ENCODE results near the gene CXXC1.
"Not testable (repeated sequence)": the region's sequence is repeated elsewhere in the genome, so short reads cannot be mapped to it uniquely, and the experiment has no call there.

CXXC1 gene

DNA sequence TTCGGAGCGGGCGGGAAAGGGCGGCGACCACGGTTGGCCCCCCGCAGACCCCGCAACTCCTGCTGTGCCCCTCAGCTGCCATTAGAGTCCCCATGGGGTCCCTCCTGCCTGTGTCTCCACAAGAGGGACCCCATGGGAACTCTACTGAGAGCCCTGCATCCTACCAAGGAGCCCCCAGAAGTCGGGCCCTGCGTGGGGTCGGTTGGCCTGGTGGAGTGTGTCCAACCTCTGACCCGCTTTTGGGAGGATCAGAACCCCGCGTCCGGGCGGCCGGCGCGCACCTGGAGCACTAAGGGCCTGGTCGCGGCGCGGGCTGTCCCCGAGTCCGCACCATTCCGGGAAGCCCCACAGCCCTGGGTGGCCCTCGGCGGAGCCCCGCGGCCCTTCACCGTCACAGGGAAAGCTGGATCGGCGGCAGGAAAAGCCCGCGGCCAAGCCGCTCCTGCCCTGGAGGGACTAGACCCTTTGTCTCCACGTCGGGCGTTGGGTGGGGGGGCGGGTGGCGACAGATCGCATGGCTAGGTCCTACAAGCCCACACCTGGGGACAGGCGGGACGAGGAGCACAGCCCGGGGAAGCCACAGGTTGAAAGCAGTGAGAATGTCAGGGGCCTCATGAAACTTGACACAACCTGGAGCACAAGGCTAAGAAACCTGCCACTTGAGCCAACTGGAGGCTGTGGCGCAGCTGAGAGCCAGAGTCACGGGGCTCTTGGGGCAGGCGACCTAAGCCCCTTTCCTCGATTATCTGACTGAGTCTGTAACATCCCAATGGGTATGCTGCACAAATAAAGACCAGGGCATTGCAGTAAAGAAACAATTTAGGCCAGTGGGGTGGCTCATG lies 11.2 kb upstream of the CXXC1 start:
- no peak for DNase-seq (ENCODE audit: low read depth in 2 of 2, low spot score in 1 of 2)

DNA sequence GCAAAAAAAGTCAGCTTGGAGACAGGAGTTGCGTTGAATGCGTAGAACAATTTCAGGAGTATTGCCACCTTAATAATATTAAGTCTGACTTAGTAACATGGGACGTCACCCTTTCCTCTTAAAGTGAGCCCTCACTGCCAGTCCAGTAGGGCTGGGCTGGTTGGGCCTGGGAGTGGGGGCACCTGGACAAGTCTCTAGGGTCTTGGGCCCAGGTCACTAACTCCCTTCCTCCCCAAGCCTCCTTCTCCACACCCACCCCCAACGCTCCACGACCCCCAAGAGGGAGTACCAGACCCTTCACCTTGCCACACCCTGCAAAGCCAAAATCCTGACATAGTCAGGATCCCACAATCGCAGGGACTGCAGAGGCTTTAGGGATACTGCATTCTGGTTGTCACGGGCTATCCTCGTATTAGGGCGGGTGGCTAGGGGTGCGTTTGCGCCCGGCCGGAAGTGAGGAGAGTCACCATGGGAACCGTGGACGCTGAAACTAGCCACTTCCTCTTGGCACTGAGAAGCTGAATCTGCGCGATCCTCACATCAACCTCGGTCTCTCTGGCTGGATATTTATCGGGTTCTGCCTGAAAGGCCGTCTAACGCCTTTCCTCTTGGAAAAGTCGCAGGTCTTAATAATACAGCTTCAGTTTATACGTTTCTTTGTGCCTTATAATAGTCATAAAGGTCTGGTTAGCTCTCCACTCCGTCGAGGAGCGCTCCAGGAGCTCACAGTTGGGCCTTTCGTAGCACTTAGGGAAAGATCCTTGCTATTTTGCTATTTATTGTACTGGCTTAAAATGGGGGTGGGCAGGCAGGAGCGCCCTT lies 10.3 kb upstream of the CXXC1 start:
- no peak for DNase-seq (ENCODE audit: low read depth in 2 of 2, low spot score in 1 of 2)

DNA sequence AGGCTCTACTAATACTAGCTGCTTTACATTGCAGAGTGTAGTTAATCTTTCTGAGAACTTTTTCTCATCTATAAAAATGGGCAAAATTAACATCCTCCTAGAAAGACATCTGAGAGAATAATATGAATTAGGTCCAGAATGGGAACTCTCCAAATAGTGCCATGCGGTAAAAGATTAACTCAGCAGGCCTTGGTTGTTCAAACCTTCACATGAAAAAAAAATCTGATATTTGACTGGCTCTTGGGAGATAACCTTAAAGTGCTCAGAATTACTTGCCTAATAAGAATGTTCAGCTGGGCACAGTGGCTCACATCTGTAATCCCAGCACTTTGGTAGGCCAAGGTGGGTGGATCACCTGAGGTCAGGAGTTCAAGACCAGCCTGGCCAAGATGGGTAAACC lies 5.5 kb upstream of the CXXC1 start:
- no peak for DNase-seq (ENCODE audit: low read depth in 2 of 2, low spot score in 1 of 2)

DNA sequence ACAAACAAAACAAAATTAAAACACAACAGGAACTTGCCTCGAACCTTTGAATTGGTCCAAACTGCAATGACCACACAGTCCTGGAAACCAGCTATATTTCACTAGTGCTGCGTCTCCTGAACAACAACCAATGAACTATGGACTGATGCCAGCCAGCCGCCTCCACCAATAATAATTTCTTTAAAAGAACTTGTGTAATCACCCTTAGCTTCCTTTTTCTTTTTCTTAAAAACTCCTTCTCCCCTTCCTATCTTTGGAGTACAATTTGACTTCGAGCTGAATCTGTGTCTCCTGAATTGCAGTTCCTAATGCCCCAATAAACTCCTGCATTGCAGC lies 1.6 kb upstream of the CXXC1 start:
- DNase-seq (ENCODE audit: low read depth in 2 of 2, low spot score in 1 of 2), result no peak

DNA sequence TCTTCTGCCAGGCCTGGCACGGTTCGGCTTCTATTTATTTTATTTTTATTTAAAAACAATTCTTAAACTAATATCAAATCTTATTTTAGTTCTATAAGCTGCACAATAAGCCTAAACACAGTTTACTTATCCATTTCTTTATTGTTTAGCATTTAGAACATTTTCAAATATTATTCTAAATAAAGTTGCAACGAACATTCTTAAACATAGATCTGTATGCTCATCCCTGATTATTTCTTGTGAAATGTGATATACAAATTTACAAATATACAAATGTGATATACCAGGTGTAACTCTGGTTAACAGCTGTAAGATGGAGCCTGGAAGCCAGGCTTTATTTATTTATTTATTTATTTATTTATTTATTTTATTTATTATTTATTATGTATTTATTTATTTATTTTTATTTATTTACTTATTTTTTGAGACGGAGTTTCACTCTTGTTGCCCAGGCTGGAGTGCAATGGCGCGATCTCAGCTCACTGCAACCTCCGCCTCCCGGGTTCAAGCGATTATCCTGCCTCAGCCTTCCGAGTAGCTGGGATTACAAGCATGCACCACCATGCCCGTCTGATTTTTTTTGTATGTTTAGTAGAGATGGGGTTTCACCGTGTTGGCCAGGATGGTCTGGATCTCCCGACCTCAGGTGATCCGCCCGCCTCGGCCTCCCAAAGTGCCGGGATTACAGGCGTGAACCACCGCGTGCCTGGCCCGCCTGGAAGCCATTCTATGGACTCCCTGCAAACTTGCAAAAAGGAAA lies 1.0 kb upstream of the CXXC1 start:
- DNase-seq (ENCODE audit: low read depth in 2 of 2, low spot score in 1 of 2), result not testable (repeated sequence)

DNA sequence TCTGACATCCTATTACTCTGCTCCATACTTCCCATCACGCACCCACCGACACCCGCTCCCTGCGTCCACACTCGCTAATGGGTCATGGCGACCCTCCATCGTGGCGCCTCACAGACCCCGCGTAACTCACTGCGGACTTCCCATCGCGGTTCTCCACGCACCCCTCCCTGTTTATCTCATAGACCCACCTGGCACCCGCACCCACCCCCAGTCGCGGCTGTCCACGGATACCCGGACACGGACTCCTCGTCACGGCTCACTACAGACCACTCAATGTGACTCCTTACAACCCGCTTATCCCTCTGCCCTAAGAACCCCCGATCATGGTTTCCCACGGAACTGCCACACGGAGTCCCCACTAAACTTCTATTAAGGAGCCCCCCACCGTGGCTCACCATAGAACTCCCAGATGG lies 458 bp downstream of the CXXC1 start:
- DNase-seq (ENCODE audit: low read depth in 2 of 2, low spot score in 1 of 2), result no peak

DNA sequence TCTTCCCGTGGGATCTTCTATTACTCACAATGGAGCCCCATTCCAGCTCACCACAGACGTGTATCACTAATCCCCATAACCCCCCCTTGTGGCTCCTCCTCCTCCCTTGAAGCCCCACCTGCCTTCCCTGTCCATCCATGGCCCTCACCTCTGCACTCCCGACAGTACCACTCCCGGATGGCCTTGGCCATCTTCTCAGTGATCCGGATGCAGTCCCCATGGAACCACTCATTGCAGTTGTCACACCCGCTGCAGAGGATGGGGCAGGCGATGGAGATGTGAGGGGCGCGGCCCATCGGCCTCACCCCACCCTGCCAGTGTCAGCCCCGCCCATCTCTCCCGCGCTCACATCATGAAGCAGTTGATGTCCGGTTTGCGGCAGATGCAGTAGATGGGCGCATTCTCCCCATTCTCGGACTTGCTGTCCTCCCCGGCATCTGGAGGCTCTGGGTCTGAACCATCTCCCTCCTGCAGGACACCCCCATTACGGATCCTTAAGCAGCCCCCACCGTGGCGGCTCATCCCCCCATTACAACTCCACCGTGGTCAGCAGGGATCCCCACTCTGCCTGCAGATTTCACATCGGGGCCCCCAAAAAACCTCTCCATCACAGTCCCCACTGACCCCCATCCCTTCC lies 983 bp downstream of the CXXC1 start:
- no peak for DNase-seq (ENCODE audit: low read depth in 2 of 2, low spot score in 1 of 2)

DNA sequence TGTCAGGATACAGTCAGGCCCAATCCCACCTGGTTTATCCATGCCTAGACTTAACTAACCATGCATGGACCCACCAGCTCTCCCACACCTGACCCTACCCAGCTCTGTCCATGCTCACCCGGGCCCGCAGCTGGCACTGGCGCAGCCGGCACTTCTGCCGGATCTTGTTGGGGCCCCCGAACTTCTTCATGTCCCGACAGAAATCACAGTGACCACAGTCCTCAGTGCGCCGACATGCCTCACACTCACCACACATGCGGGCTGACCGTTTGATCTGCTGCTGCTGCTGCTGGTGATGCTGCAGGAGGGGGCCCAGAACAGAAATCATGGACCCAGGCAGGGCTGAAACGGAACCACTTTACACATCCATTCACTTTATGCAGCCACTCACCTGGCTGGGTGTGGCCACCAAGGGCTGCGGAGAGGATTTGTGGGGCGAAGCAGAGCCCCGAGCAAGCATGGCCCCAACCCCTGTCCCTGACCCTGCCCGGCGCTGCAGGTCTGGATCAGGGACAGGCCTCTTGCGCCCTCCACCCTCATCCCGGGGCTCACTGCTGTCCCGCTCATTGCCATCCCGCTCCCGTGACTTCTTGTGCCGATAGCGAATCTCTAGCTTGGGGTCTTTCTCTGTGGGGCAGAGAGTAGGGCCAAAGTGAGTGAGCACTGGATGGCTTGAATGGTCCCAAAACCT lies 1.7 kb downstream of the CXXC1 start:
- DNase-seq (ENCODE audit: low read depth in 2 of 2, low spot score in 1 of 2), result no peak

DNA sequence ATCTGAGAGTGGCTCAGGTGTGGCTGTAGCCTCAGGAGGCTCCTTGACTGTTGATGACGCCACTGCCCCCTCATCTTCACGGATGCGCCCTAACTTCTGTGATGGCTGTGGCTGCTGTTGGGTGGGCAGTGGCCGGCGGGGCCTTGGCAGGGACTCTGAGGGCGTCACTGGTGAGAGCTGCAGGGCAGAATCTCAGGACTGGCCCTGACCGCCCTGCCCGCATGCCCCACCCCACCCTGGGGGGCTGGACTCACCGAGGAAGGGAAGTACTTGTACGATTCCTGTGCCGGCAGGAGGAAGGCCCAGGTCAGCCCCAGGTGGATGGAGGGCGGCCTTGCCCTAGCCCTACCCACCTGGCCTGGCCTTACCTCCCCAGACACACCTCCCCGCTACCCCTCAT lies 2.4 kb downstream of the CXXC1 start:
- no peak for DNase-seq (ENCODE audit: low read depth in 2 of 2, low spot score in 1 of 2)

DNA sequence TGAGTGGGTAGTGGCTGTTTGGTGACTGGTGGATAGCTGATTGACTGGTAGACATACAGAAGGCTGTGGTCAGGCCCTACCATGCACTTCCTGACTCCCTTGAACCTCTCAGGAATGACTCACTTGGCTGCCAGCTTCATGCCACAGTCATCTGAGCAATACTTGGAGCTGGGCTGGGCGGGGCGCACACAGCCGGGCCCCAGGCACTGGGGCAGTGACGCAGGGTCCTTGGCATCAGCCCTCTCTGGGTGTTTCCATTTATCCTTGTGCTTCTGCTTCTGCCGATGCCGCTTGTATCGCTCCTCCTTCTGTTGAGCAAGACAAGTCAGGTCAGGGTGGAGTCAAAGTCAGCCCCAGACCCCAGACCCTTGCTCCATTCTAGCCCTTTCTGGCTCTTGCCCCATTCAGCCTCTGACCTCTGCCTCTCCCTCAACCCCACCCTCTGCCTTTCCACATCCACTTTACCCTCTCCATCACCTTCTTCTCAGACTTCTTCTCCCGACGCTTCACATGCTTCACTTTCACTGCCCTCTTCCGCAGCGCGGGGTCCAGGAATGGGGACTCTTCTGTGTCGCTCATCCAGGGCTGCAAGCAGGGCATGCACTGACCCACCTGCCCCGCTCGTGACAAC lies 3.1 kb downstream of the CXXC1 start:
- DNase-seq (ENCODE audit: low read depth in 2 of 2, low spot score in 1 of 2), result no peak

DNA sequence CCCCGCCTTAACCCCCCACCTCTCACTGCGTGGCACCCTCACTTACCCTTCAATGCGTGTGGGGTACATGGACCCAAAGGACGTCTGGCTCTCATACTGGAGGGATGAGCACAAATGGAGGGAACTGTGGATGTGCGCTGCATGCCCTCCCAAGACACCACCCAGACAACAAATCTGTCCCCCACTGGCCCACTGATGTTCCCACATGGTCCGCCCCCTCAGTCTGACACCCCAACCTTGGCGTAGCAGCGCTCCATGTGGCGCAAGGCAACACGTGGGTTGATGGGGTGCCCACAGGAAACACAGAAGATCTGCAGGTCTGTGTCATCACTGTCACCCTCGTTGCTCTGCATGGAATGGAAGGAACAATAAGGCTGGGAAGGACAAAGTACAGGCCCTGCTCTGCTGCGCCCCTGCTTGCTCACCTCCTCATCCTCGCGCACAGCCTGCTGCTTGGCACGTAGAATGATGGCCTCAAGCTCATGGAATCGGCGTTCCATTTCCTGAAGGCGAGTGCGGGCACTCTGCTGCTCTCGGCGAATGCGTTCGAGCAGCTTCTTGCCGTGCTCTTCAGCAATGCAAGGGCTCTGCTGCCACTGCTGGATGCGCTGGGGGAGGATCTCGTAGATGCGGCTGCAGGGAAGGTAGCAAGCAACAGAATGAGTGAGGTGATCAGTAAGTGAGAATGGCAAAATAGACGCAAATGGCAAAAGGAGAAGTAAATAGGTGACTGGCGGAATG lies 3.9 kb downstream of the CXXC1 start:
- no peak for DNase-seq (ENCODE audit: low read depth in 2 of 2, low spot score in 1 of 2)

DNA sequence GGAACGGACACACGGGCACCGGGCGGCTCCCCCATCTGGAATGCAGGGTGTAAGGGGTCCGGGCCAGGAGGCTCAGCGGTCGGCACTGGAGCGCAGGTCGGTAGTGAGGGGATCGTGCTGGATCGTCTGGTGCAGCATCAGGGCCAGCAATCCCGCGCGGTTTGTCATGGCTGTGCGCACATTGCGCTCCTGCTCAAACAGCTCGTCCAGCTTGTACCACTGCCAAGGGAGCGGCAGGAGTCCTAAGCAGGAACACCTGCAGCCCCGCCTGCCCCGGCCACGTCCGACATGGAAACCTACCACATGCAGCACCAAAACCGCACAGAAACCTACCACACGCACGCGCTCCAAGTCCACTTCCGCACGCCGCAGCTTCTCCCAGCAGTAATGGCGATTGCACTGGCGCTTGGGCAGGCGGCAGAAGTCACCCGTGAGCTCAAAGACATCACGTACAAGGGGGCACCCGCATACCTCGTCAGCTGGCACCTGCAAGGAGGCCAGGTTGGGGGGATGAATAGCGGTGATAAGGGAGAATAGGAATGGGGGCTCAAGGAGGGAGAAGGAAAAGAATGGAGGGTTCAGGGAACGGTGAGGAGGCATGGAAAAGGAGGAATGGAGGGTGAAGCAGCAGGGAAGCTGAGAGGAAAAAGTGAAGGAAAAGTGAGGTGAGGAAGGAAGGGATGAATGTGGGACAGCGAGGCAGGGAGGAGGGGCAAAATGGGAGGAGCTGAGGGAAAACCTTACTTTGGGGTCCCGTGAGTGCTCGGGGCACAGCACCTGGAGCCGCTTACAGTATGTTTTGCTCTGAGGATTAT lies 4.8 kb downstream of the CXXC1 start:
- DNase-seq (ENCODE audit: low read depth in 2 of 2, low spot score in 1 of 2), result no peak

DNA sequence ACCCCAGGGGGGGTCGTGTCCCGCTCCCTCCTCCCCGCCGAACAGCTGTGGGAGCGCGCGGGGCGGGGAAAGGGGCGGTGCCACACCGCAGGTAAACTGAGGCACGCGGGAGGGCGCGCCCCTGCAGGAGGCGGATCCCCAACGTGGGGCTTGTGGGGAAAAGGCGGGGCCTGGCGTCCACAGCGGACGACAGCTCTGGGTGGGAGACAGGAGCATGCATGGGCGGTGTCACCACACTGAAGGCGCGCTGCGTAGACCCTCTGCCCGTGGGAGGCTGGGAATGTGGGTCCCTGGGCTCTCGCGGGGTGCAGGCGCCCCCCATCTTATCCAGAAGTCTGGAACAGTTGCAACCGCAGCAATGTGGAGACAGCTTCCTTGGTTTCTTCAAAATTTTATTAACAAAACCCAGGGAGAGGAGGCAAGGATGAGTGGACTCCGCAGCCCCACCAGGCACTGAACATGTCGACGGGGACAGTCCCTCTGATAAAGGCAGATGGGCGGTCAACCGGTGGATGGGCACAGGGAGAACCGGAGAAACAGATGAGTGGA lies 5.4 kb downstream of the CXXC1 start:
- no peak for DNase-seq (ENCODE audit: low read depth in 2 of 2, low spot score in 1 of 2)

DNA sequence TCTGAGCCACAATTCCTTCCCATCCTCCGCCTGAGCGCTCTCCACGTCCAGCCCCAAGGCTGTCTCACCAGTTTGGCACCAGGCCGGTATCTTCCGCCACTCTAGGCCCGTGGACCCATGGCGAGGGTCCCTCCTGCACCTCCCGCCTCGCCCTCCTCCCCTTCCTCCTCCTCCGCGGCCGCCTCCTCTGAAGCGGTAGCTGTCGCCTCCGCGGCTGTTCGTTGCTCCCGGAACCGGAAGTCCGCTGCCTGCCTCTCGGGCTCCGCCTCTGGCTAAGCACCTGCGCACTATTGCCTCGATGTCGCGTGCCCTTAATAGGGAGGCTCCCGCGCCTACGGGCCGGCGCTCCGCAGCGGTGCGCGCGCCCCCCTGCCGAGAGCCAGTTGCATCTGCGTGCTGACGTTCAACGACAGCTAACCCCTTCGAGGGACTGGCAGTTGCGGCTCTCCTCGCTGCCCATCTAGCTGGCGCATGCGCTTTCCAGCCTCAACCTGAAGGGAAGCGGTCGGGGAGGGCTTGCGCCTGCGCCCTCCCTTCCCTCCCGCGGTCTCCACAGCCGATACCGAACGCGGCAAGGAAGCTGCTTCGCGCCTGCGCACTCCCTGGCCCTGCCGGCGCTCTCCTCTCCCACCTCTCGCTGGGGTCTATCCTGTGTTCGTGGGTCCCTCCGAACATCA lies 6.1 kb downstream of the CXXC1 start, which contains the start of gene MBD1:
MBD1 (minus strand) TSS at position 229 of the 677 bp plus-strand sequence. CDS start 1,531 bp downstream, outside the sequence.
- peak; percentile 91 to 94 for DNase-seq (ENCODE audit: low read depth in 2 of 2, low spot score in 1 of 2)

DNA sequence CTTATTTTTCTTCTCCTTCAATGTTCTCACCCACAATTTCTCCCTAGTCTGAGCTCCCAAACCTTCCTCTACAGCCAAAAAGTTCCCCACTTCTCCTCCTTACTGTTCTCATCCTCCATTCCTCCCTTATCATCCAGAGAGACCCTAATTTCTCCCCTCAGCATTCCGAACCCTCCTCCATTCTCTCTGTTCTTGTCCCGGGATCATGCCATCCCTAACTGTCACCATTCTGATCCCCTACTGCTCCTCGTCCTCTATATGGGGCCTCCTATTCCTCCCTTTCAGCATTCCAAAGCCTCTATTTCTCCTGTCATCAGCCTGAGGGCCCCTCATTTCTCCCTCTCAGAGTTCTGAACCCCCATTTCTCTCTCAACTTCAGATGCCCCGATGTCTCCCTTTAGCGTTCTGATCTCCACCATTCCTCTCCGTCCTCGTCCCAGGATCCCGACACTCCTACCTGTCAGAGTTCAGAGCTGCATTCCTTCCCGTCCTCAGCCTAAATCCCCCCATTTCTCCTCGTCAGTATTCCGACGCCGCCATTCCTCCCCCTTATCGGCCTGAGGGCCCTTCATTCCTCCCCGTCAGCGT lies 6.7 kb downstream of the CXXC1 start:
- no peak for DNase-seq (ENCODE audit: low read depth in 2 of 2, low spot score in 1 of 2)

DNA sequence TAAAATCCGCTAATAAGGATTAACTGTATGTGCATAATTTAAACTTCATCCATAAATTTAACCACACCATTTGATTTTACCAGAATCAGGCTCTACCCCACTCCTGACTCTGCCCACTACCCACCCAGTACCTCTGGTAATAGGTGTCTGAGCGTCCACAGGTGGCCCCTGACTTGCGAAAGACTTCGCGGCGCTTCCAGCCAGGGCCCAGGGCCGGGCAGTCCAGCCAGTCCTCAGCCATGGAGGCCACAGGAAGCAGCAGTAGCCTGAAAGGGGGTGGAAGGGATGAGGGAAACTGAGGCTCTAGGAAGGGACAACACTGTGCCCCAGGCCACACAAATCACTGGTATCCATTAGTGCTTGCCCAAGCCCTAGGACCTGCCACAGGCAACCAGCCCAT lies 7.7 kb downstream of the CXXC1 start:
- no peak for DNase-seq (ENCODE audit: low read depth in 2 of 2, low spot score in 1 of 2)

DNA sequence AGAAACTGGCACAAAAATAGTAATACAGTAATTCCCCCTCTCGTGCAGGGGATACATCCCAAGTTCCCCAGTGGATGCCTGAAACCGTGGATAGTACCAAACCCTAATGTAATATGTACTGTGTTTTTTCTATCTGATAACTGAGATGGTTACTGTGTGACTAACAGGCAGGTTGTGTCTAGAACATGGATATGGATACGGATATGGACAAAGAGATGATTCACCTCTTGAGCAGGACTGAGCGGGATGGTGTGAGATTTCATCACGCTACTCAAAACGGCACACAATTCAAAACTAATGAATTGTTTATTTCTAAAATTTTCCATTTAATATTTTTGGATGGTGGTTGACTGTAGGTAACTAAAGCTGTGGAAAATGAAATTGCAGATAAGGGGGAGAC lies 9.6 kb downstream of the CXXC1 start:
- DNase-seq (ENCODE audit: low read depth in 2 of 2, low spot score in 1 of 2), result no peak
